Prostate gland (tissue), 2 donors: ENCODE data around the gene OR7G2.

Experiments
- CTCF ChIP-seq, 4 experiments: fragments of 200-600 bp in 2 of 4; fragments of 450-650 bp in 2 of 4; sonication (generic) in 2 of 4; IDR thresholded peaks; 1 replicate in 3 of 4; 2 replicates in 1 of 4; pipeline ENCODE4 v1.5.1; 2016 to 2019; ENCODE audit warnings: antibody characterized with exemption in 4 of 4, mild to moderate bottlenecking in 2 of 4, moderate library complexity in 2 of 4
- POLR2AphosphoS5 ChIP-seq: sonication (generic); formaldehyde crosslinking; IDR thresholded peaks from one replicate; pipeline ENCODE4 v1.6.1; 2017; ENCODE audit warnings: antibody characterized with exemption

DNA sequence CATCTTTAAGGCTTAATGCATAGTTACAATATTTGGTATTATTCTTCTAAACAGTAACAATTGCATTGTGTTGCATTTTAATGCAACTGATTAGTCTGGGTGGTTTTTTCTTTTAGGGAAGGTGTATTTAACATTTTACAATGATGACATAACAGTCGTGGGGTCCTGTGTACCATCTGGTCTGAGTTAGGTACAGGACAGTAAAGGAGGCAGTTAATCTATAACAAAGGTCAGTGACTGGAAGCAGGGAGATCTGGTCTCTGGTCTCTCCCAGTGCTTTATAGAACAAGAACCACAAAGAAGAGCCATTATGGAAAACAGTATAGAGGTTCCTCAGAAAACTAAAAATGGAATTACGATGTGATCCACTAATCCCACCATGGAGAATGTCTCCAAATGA lies 2.7 kb upstream of the OR7G2 start:
- no peak for TF ChIP-seq POLR2AphosphoS5
- TF ChIP-seq CTCF (IDR thresholded peaks at IDR 0.05): no peak
